GM21717 (cell line): ENCODE results near the gene DEAF1.
A peak's percentile ranks its signal among the peaks of the same experiment; 100 is the strongest.

Experiments used
- ATAC-seq: cut with Tn5 transposase; IDR thresholded peaks from one replicate; pipeline ENCODE4 v1.9.1; 2021; ENCODE audit warnings: mild to moderate bottlenecking, moderate library complexity; ENCODE audit not compliant: unreplicated experiment

The DEAF1 gene

DNA sequence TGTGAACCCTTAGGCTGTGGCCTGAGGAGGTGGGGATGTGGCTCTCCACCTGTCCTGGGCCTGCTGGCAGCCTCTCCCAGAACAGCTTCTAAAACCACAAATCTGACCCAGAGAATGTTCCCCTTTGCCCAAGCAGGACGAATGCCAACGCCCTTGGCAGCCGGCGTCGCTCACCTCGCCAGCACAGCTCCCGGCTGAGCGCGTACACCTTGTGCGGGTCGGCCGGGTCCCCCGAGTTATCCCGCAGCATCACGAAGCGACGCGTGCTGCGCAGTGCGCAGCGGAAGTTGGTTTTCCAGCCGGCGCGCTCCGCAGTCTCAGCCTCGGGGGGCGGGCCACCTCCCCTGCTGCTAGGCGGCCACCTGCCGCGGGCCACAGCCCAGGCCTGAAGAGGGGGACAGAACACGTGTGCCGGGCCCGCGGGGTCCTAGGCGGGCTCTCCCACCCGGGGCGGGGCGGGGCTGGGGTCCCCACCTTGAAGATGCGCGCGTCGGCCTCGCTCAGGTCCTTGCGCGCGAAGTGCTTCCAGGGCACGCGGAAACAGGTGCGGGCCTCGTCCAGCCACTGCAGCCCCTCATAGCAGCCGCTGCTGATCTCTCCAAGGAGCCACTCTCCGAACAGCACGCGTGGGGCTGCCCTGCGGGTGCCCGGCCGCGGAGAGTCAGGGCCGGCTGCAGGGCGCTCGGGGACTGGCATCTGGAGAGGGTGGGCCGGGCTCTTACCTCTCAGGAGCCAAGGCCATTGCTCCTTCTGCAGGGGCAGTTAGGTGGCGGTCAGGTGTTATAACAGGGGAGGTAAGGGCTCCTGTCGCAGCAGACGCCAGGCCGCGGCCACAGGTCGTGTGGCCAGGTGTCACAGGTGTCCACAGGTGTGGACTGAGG is 80.2 kb downstream of the DEAF1 start:
- ATAC-seq = peak; percentile 11

DNA sequence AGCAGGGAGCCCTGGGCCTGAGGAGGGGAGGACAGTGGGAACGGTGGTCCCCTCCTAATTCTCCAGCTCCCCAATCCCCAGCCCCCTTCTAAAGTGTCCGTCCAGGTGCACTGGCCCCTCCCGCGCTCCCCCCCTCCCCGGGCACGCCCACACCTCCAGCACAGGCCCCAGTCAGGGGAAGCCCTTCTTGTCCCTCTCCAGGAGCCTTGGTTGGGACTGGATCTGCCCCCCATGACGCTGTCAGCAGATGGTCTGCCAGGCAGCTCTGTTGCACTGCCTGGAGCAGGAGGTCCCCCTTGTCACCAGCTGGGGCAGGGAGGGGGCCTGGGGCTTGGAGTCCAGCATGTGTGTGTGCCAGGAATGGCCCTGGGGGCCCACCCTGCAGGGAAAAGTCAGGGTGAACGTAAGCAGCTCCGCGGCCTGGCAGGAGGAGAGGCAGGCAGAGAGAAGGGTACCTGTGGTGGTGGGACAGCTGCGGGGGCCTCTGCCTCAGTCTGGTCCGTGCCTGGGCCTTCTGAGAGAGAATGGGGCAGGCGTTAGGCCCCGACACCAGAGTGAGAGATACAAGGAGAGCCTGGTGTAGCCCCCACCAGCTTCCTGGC is 80.9 kb downstream of the DEAF1 start:
- ATAC-seq = no peak

DNA sequence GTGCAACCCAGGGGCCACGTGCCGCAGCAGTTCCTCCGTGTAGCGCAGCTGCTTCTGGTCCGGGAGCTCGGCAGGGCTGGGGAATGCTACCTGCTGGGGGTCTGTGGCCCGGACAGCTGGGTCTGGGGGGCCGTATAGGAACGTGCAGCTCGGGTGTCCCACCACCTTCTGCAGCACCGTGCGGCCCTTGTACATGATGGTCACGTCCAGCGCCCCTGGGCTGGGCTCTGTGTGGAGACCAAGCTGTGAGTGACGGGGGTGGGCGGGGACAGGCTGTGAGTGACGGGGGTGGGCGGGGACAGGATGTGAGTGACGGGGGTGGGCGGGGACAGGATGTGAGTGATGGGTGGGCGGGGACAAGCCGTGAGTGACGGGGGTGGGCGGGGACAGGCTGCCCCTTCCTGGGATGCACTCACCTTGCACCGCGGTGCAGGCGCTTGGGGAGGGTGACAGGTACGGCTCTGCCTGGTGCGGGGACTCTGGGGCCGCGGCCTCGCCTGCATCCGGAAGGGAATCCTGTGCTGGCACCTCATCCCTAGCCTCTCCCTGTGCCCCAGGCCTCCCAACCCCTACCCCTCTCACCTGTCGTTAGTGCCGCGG is 81.6 kb downstream of the DEAF1 start:
- no peak for ATAC-seq

DNA sequence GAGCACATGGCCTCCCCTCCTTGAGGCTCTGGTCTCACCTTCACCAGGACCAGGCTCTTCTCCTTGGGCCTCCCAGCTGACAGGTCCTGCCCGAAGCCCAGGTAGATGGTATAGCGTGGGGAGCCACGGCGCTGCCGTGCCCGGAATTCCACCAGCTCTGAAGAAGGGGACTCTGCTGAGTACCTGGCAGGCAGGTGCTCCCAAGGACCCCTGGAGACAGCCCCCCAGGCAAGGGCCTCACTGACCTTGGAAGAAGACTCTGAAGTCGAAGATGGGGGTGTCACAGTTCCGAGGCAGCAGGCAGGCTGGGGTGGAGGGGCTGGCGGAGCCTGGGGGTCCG is 82.1 kb downstream of the DEAF1 start:
- no peak for ATAC-seq

DNA sequence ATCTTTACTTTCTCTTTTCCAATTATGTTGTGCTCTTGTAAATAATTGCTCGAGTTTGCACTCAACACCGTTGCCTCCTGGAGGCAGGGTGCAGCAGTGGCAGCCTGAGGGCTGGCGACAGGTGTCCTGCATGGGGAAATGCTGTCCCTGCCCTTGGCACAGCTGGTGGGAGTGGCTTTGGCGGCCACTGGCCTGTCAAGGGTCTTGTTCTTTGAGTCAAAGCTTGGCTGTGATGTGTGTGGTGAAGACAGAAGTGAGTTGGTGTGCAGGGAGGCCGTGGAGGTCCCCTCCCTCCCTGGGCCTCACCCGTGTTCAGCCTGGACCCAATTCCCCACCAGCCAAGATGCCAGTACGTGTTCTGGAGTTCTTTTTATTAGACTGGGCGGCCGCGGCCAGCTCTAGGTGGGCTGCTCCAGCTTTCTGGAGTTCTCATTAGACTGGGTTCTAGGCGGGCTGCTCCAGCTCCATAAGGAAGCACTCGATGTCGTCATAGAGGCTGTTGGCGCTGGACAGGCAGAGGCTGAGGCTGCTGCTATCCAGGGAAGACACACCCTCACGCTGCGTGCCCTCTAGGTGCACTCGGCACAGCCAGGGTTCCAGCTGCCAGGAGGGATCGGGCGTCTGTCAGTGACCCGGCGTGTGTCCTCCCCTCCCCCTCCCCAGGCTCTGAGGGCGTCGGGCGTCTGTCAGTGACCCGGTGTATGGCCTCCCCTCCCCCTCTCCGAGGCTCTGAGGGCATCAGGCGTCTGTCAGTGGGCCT is 82.6 kb downstream of the DEAF1 start:
- ATAC-seq = no peak

DNA sequence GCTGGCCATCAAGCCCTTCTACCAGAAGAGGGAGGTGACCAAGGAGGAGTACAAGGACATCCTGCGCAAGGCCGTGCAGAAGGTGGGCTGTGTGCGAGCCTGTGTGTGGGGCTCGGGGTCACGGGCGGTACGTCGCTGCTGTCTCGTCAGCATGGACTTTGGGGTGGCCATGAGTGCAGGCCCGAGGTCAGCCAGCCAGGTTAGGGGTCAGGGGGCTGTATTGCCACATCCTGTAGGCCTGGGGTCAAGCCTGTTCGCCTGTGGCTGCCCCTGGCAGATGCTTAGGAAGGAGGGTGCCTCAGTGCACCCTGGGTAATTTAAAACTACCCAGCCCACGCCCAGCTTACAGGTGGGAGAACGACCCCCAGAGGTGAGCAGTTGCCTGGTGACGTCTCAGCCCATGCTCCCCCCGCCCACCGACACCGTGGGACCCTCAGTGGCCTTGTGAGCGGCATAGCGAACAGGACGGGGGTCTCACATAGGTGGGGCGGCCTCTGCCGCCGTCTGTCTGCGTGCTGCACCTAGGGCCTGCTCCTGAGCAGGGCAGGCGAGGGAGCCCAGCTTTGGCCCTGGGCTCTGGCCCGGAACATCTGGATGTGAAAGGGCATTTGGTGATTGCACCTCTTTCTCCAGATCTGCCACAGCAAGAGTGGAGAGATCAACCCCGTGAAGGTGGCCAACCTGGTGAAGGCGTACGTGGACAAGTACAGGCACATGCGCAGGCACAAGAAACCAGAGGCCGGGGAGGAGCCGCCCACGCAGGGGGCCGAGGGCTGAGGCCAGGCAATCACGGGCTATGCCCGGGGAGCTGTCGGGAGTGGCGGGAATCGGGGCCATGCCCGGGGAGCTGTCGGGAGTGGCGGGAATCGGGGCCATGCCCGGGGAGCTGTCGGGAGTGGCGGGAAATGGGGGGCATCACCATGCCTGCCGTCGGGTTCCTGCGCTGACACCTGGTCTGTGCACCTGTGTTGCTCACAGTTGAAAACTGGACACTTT is 83.7 kb downstream of the DEAF1 start:
- no peak for ATAC-seq

DNA sequence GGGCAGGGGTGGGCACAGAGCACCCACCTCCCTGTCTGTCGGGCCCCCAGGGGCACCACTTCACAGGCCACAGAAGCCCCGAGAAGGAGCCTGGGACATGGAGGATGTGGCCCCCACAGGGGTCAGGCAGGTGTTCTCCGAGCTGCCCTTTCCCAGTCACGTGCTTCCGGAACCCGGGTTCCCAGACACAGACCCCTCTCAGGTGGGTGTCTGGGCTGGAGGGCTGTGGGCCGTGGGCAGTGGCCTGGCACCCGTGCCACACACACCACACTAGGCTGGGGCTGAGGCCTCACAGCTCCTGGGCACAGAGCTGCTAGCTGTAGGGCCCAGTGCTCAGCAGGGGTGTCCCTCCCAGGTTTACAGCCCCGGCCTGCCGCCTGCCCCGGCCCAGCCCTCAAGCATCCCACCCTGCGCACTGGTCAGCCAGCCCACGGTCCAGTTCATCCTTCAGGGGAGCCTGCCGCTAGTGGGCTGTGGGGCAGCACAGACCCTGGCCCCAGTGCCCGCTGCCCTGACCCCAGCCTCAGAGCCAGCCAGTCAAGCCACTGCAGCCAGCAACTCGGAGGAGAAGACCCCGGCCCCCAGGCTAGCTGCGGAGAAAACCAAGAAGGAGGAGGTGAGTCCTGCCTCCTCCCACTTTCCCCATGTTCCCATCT is 84.7 kb downstream of the DEAF1 start:
- ATAC-seq = no peak

DNA sequence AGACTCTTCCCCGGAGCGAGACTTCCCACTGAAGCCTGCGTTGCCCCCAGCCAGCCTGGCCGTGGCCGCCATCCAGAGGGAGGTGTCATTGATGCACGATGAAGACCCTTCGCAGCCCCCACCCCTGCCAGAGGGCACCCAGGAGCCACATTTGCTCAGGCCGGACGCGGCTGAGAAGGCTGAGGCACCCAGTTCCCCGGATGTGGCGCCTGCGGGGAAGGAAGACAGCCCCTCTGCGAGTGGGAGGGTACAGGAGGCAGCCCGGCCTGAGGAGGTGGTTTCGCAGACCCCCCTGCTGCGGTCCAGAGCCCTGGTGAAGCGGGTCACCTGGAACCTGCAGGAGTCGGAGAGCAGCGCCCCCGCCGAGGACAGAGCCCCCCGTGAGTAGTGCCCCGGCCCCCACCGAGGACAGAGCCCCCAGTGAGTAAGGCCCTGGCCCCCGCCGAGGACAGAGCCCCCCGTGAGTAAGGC is 85.6 kb downstream of the DEAF1 start:
- ATAC-seq = no peak

DNA sequence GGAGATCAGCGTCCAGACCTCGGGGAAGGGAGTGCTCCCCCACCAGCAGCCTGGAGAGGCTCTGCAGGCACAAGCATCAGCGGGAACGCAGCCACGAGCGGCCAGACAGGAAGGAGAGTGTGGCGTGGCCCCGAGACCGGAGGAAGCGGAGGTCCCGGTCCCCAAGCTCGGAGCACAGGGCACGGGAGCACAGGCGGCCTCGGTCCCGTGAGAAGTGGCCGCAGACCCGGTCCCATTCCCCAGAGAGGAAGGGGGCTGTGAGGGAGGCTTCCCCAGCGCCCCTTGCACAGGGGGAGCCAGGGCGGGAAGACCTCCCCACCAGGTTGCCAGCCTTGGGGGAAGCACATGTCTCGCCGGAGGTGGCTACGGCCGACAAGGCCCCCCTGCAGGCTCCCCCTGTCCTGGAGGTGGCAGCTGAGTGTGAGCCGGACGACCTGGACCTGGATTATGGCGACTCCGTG is 86.2 kb downstream of the DEAF1 start:
- ATAC-seq = no peak

DNA sequence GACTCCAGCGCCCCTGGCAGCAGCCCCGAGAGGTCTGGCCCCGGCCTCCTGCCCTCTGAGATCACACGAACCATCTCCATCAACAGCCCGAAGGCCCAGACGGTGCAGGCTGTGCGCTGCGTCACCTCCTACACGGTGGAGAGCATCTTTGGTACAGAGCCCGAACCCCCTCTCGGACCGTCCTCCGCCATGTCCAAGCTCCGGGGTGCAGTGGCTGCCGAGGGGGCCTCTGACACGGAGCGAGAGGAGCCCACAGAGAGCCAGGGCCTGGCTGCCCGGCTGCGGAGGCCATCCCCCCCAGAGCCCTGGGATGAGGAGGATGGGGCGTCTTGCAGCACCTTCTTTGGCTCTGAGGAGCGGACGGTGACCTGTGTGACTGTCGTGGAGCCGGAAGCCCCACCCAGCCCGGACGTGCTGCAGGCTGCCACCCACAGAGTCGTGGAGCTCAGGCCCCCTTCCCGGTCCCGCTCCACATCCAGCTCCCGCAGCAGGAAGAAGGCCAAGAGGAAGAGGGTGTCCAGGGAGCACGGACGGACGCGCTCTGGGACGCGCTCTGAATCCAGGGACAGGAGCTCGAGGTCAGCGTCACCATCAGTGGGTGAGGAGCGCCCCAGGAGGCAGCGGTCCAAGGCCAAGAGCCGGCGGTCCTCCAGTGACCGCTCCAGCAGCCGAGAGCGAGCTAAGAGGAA is 86.9 kb downstream of the DEAF1 start:
- no peak for ATAC-seq

DNA sequence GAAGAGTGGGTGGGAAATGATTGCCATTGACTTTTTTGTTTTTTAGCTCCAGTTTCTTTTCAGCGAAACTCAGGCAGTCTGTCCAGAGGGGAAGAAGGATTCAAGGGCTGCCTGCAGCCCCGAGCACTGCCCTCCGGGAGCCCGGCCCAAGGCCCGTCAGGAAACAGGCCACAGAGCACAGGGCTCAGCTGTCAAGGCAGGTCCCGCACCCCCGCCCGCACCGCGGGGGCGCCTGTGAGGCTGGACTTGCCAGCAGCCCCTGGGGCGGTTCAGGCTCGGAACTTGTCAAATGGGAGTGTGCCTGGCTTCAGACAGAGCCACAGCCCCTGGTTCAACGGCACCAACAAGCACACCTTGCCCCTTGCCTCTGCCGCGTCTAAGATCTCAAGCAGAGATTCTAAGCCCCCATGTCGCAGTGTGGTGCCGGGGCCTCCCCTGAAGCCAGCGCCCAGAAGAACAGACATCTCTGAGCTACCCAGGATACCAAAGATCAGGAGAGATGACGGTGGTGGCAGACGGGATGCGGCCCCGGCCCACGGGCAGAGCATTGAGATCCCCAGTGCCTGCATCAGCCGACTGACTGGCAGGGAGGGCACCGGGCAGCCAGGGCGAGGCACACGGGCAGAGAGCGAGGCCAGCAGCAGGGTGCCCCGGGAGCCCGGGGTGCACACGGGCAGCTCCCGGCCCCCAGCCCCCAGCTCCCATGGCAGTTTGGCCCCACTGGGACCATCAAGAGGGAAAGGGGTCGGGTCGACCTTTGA is 87.8 kb downstream of the DEAF1 start:
- ATAC-seq = no peak

DNA sequence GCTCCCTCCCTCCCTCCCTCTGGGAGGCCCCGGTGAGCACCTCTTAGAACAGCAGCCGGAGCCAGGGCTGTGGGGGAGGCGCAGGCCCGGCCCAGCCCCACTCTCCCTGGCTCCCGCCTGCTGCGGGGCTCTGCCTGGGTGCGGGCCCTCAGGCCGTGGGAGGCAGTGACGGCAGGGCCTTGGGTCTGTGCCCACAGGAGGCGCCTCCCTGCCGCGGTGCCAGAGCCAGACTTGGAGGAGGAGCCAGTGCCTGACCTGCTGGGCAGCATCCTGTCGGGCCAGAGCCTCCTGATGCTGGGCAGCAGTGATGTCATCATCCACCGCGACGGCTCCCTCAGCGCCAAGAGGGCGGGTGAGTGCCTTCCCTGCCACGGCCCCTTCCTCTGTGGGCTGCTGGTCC is 88.8 kb downstream of the DEAF1 start:
- no peak for ATAC-seq

DNA sequence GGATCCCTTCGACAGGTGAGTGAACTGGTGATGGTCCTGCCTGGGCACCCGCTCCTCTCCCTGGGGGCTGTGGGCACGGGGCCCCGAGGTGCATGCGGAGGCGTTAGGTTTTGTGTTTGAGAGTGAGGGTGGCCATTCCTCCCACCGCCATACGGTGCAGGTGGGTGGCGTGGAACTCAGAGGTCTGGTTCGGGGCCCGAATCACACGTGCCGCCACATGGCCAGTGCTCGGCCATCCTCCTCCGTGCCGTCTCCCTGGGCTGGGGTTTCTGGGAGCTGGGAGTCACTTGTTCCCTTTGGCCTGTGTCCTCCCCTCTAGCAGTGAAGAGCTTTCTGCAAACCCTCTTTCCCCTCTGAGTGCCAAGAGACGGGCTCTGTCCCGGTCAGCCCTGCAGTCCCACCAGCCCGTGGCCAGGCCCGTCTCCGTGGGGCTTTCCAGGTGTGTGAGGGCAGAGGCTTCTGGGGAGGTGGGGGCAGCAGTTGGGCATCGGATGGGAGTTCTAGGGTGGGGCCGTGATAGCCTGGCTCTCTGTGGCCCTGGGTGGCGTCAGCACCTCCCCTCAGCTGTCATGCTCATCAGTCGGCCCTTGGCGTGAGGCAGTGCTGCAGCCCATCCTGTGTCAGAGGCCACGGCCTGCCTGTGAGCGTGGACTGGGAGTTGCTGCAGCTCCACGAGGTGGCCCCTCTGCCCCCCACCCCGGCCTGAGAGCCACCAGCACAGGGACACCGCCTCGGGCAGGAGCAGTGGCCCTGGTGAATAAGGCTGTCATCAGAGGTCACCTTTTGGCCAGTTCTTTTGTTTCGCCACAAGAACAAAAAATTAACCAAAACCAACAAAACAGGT is 89.5 kb downstream of the DEAF1 start:
- ATAC-seq = no peak

DNA sequence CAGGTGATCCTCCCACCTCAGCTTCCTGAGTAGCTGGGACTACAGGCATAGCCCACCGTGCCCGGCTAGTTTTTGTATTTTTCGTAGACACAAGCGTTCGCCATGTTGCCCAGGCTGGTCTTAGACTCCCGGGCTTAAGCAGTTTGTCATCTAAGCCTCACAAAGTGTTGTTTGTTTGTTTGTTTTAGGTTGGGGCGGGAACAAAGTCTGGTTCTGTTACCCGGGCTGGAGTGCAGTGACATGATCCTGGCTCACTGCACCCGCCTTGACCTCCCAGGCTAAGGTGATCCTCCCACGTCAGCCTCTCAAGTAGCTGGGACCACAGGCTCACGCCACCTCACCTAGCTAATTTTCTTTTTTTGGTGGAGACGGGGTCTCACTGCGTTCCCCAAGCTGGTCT is 91.9 kb downstream of the DEAF1 start:
- no peak for ATAC-seq

DNA sequence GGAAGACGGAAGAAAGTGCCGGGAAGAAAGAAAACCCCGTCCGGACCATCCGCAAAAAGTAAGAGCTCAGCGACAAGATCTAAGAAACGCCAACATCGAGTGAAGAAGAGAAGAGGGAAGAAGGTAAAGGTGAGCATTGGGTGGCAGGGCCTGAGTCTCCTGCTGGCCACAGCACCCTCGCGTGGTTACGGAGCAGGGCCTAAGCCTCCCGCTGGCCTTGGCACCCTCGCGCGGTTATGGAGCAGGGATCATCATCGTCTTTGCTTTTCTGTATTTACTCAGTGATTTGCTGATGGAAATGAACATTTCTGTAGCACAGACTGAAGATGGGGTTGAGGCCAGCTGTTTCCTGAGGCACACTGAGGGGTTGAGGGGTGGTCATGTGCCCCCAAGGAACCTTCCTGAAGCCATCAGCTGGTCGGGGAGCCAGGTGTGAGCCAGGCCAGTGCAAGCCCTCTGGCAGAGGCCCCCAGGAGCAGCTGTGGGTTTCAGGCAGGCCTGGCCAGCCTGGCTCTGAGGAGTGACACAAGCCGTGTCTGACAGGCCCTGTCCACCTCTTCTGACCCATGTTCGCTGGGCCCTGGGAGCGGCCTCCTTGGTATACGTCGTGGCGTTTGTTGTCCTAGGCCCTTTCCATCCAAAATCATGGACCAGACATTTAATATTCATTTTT is 93.3 kb downstream of the DEAF1 start:
- ATAC-seq = no peak

DNA sequence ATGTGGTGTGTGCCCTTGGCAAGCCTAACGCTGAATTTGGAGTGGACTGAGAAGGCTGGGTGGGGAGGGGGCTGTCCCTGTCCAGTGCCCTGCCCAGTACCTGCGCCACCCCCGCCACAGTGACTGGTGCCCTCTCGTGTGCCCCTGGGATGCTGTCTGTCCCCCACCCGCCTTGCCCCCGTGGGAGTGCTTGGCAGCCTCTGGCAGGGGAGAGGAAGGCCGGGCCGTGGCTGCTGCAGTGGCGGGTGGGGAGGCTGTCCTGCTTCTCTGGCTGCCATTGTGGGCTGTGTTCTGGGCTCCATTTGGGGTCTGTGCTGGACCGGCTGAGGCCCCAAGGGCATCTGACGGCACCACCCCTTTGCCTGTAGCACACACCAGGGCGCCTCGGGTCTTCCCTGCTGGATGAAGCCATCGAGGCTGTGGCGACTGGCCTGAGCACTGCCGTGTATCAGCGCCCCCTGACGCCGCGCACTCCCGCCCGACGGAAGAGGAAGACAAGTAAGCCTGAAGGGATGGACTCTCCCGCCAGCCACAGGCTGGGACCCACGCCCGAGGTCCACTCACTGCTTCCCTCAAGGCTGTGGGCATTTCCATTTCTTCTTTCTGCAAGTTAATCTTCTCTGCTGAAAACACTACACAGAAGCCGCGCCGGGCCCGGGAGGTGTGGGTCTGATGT is 96.9 kb downstream of the DEAF1 start:
- no peak for ATAC-seq
